CD4-positive, alpha-beta T cell treated with Interleukin-6 for 4 hours (primary cell): ENCODE measurements around the gene AKAP12.
"Not testable (repeated sequence)": the region's sequence is repeated elsewhere in the genome, so short reads cannot be mapped to it uniquely, and the experiment has no call there.

ENCODE experiments used
- DNase-seq: peaks from one replicate; pipeline ENCODE4 v3.0.0-alpha.2; 2020; ENCODE audit warnings: mixed read lengths

AKAP12 gene

GRCh38 chr6:151351146-151351700 is 111.5 kb downstream of the AKAP12 start:
- no peak for DNase-seq

GRCh38 chr6:151351731-151352130 is 112.0 kb downstream of the AKAP12 start:
- DNase-seq, result no peak

GRCh38 chr6:151352410-151353396 is 112.9 kb downstream of the AKAP12 start:
- DNase-seq, result peak; percentile 16

- DNase-seq, result no peak
These were observed 114.0 kb downstream of the AKAP12 start for GRCh38 chr6:151353795-151354194.

- not testable (repeated sequence) for DNase-seq
These were observed 117.2 kb downstream of the AKAP12 start for GRCh38 chr6:151356983-151357382.

GRCh38 chr6:151357758-151358436 is 118.1 kb downstream of the AKAP12 start:
- no peak for DNase-seq

GRCh38 chr6:151358475-151358874 is 118.7 kb downstream of the AKAP12 start:
- DNase-seq, result no peak

GRCh38 chr6:151359486-151359885 is 119.7 kb downstream of the AKAP12 start:
- DNase-seq, result no peak

GRCh38 chr6:151365233-151365632 is 125.5 kb downstream of the AKAP12 start:
- no peak for DNase-seq

- DNase-seq, result no peak
These were observed 130.8 kb downstream of the AKAP12 start for GRCh38 chr6:151370509-151371078.

- peak; percentile 26 for DNase-seq
These were observed 132.4 kb downstream of the AKAP12 start for GRCh38 chr6:151372164-151372563.

- no peak for DNase-seq
These were observed 134.4 kb downstream of the AKAP12 start for GRCh38 chr6:151374036-151374683.

GRCh38 chr6:151375833-151376232 is 136.1 kb downstream of the AKAP12 start:
- DNase-seq, result no peak

GRCh38 chr6:151376440-151376839 is 136.7 kb downstream of the AKAP12 start:
- DNase-seq, result no peak

GRCh38 chr6:151377095-151377494 is 137.3 kb downstream of the AKAP12 start:
- DNase-seq, result no peak

GRCh38 chr6:151379933-151380847 is 140.4 kb downstream of the AKAP12 start:
- DNase-seq, result peak; percentile 25

GRCh38 chr6:151380848-151381205 is 141.1 kb downstream of the AKAP12 start:
- DNase-seq, result no peak

- DNase-seq, result no peak
These were observed 142.0 kb downstream of the AKAP12 start for GRCh38 chr6:151381722-151382121.

GRCh38 chr6:151382631-151383030 is 142.9 kb downstream of the AKAP12 start:
- not testable (repeated sequence) for DNase-seq

- no peak for DNase-seq
These were observed 144.4 kb downstream of the AKAP12 start for GRCh38 chr6:151384151-151384550.

GRCh38 chr6:151385177-151385576 is 145.4 kb downstream of the AKAP12 start:
- DNase-seq, result no peak
